Smooth muscle cell (in vitro differentiated cells): ENCODE measurements around the gene SERGEF. TPM values are rescaled to one million over a fixed set of nuclear protein-coding genes. Genes with fewer than 3 reads are reported as not detected.

Source experiments
- DNase-seq: peaks from one replicate; lab custom pipeline; 2025; ENCODE audit not compliant: unreplicated experiment; lab: John Stamatoyannopoulos, UW
- H2AFZ ChIP-seq: fragments of 200-600 bp; sonication (generic); 2 replicates; pipeline ENCODE4 v1.6.0; 2016; ENCODE audit warnings: antibody characterized with exemption, low read depth, mild to moderate bottlenecking
- H3F3A ChIP-seq: fragments of 200-600 bp; sonication (generic); 2 replicates; pipeline ENCODE4 v1.6.0; 2017; ENCODE audit warnings: antibody characterized with exemption, low read depth
- H3K27ac ChIP-seq: fragments of 200-600 bp; sonication (generic); 2 replicates; pipeline ENCODE4 v1.5.1; 2016; ENCODE audit warnings: low read depth, mild to moderate bottlenecking
- H3K27me3 ChIP-seq: fragments of 200-600 bp; sonication (generic); 2 replicates; pipeline ENCODE4 v1.6.1; 2016; ENCODE audit warnings: low read depth, mild to moderate bottlenecking
- H3K36me3 ChIP-seq: fragments of 200-600 bp; sonication (generic); 2 replicates; pipeline ENCODE4 v1.5.1; 2016; ENCODE audit warnings: low read depth
- H3K4me1 ChIP-seq: fragments of 200-600 bp; sonication (generic); 2 replicates; pipeline ENCODE4 v1.5.1; 2016; ENCODE audit warnings: low read depth
- H3K4me2 ChIP-seq: fragments of 200-600 bp; sonication (generic); 2 replicates; pipeline ENCODE4 v1.6.0; 2016; ENCODE audit warnings: mild to moderate bottlenecking
- H3K4me3 ChIP-seq: fragments of 200-600 bp; sonication (generic); 2 replicates; pipeline ENCODE4 v1.5.1; 2016; ENCODE audit warnings: mild to moderate bottlenecking
- H3K79me2 ChIP-seq: fragments of 200-600 bp; sonication (generic); 2 replicates; pipeline ENCODE4 v1.6.0; 2016; ENCODE audit warnings: low read depth, mild to moderate bottlenecking
- H3K9ac ChIP-seq: fragments of 200-600 bp; sonication (generic); 2 replicates; pipeline ENCODE4 v1.6.0; 2016; ENCODE audit warnings: low read depth
- H3K9me3 ChIP-seq: fragments of 200-600 bp; sonication (generic); replicated peaks from 2 replicates; pipeline ENCODE4 v1.5.1; 2016; ENCODE audit warnings: low read depth
- H4K20me1 ChIP-seq: fragments of 200-600 bp; sonication (generic); 2 replicates; pipeline ENCODE4 v1.6.0; 2016; ENCODE audit warnings: low read depth
- WGBS: methylation state at CpG from one replicate; pipeline ENCODE4 v1.1.7; 2016; ENCODE audit warnings: low lambda C conversion rate; 5-methylcytosine and 5-hydroxymethylcytosine counted together
- polyA plus RNA-seq: library from polyadenylated mRNA; unstranded; fragments of >200 nt; fragmentation: Nextera tagmentation; extraction: Ambion mirVana; gene quantifications from 2 replicates; pipeline ENCODE4 v1.2.1, GENCODE V29; 2016
- total RNA-seq: library from RNA; depleted of rRNA; stranded (reverse); fragments of >200 nt; gene quantifications from 2 replicates; pipeline ENCODE4 v1.2.3, GENCODE V29; 2014
- TF ChIP-seq, protein P1 (sequence below): fragments of 200-600 bp; sonication (generic); IDR thresholded peaks from 2 replicates; pipeline ENCODE4 v1.5.1; 2017; ENCODE audit warnings: borderline replicate concordance, mild to moderate bottlenecking, antibody characterized with exemption; ENCODE audit not compliant: insufficient read depth, poor library complexity, severe bottlenecking

The SERGEF gene
- total and polyA plus RNA-seq, 2 experiments from 2014 or later: 4.9 to 7.4 TPM

GRCh38 chr11:17753641-17754040, 259.2 kb downstream of the SERGEF start:
- Histone ChIP-seq H2AFZ (no peak overlapping the region), H3K9me3 (no peaks in the 10 kb centered on the region), H4K20me1 (no peaks in the 10 kb centered on the region), H3K4me3 (no peak overlapping the region), H3K9ac (no peak overlapping the region), H3K27ac (no peak overlapping the region), H3F3A (no peaks in the 10 kb centered on the region), H3K36me3 (no peaks in the 10 kb centered on the region), H3K79me2 (no peaks in the 10 kb centered on the region), H3K4me1 (no peaks in the 10 kb centered on the region), H3K4me2 (no peak overlapping the region), H3K27me3 (peaks cover 39% of the 10 kb centered on the region)
- TF ChIP-seq, protein P1, sequence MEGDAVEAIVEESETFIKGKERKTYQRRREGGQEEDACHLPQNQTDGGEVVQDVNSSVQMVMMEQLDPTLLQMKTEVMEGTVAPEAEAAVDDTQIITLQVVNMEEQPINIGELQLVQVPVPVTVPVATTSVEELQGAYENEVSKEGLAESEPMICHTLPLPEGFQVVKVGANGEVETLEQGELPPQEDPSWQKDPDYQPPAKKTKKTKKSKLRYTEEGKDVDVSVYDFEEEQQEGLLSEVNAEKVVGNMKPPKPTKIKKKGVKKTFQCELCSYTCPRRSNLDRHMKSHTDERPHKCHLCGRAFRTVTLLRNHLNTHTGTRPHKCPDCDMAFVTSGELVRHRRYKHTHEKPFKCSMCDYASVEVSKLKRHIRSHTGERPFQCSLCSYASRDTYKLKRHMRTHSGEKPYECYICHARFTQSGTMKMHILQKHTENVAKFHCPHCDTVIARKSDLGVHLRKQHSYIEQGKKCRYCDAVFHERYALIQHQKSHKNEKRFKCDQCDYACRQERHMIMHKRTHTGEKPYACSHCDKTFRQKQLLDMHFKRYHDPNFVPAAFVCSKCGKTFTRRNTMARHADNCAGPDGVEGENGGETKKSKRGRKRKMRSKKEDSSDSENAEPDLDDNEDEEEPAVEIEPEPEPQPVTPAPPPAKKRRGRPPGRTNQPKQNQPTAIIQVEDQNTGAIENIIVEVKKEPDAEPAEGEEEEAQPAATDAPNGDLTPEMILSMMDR: no peak
- DNase-seq: no peak
- WGBS: 91% methylated on average over 10 of the region's 10 CpGs

DNA sequence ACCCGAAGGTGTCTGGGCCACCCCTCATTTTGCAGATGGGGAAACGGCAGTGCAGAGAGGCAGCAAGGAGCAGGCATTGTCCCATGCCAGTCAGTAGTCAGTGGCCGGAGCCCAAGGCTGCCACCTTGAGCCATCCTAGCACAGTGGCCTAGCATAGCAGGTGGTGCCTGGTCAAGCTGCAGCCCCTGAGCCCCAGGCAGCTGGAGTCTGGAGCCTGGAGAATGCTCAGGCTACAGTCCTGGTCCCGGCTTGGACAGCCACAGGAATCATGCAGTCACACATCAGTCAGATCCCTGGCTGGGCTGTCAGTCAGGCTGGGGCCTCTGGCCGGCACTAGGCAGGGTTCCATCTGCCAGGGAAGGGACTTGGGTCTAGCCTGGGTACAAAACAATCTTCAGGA, 259.7 kb downstream of the SERGEF start:
- Histone ChIP-seq H3K27ac (no peak overlapping the region), H3F3A (no peaks in the 10 kb centered on the region), H3K27me3 (peaks cover 37% of the 10 kb centered on the region), H2AFZ (no peak overlapping the region), H3K9me3 (no peaks in the 10 kb centered on the region), H4K20me1 (no peaks in the 10 kb centered on the region), H3K79me2 (no peaks in the 10 kb centered on the region), H3K36me3 (no peaks in the 10 kb centered on the region), H3K4me3 (no peak overlapping the region), H3K4me2 (no peak overlapping the region), H3K9ac (no peak overlapping the region), H3K4me1 (no peaks in the 10 kb centered on the region)
- DNase-seq: no peak
- 77% methylated on average over 5 of the region's 5 CpGs for WGBS
- TF ChIP-seq, protein P1: no peak

- Histone ChIP-seq H2AFZ (no peak overlapping the region), H3K9me3 (no peaks in the 10 kb centered on the region), H3K4me1 (no peaks in the 10 kb centered on the region), H3K36me3 (no peaks in the 10 kb centered on the region), H3F3A (no peaks in the 10 kb centered on the region), H3K4me2 (no peak overlapping the region), H3K4me3 (no peak overlapping the region), H3K9ac (no peak overlapping the region), H3K79me2 (no peaks in the 10 kb centered on the region), H4K20me1 (no peaks in the 10 kb centered on the region), H3K27ac (no peak overlapping the region), H3K27me3 (peaks cover 32% of the 10 kb centered on the region)
- WGBS: 85% methylated on average over 7 of the region's 7 CpGs
- TF ChIP-seq, protein P1: no peak
- DNase-seq: no peak
These were observed 260.7 kb downstream of the SERGEF start for GRCh38 chr11:17752144-17752543.

DNA sequence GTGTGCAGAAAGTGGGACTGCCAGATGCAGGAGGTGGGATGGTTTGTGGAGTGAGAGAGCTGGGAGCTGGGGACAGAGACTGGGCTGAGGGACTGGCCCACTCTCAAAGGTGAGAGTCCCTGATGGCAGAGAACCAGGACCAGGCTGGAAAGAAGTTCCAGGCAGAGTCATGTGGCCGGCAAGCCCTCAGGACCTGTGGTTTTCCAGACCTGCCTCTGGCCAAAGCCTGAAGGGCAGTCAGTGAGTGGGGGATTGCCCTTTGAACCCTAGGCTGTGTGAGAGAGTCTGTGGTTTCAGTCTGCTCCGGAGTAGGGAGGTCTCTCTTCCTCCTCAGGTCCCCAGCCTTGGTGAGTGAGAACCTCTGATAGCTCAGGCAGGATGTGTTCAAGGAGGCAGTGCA, 261.3 kb downstream of the SERGEF start:
- Histone ChIP-seq H3K9me3 (no peaks in the 10 kb centered on the region), H3K4me3 (no peak overlapping the region), H3K9ac (no peak overlapping the region), H2AFZ (no peak overlapping the region), H3K79me2 (no peaks in the 10 kb centered on the region), H3K4me2 (no peak overlapping the region), H4K20me1 (no peaks in the 10 kb centered on the region), H3K36me3 (no peaks in the 10 kb centered on the region), H3K27ac (no peak overlapping the region), H3K4me1 (no peaks in the 10 kb centered on the region), H3K27me3 (peaks cover 33% of the 10 kb centered on the region), H3F3A (no peaks in the 10 kb centered on the region)
- WGBS: 89% methylated on average over 2 of the region's 2 CpGs
- no peak for DNase-seq
- TF ChIP-seq, protein P1: no peak
